ENCODE data around the gene SSPN.

The SSPN gene

GRCh38 chr12:26273811-26274210, 78.4 kb downstream of the SSPN start:
- no peak for DNase-seq (ENCODE audit: low read depth, low spot score)
- H3K4me3 ChIP-seq (ENCODE audit: low read depth, low read length): no peak overlapping the region
- in situ Hi-C loops (cut with HindIII; ENCODE audit: low sequenced_read_pairs): no loop called here
- no peak for TF ChIP-seq CTCF (IDR thresholded peaks at IDR 0.05; ENCODE audit: low read depth, low read length)

- in situ Hi-C loops (cut with HindIII; ENCODE audit: low sequenced_read_pairs): no loop called here
- peak; percentile 49 for TF ChIP-seq CTCF (IDR thresholded peaks at IDR 0.05; ENCODE audit: low read depth, low read length)
- no peak overlapping the region for H3K4me3 ChIP-seq (ENCODE audit: low read depth, low read length)
- peak; percentile 99 for DNase-seq (ENCODE audit: low read depth, low spot score)
Measured at GRCh38 chr12:26274441-26275312, 79.3 kb downstream of the SSPN start.

GRCh38 chr12:26275313-26276131, 80.1 kb downstream of the SSPN start:
- no peak for TF ChIP-seq CTCF (IDR thresholded peaks at IDR 0.05; ENCODE audit: low read depth, low read length)
- in situ Hi-C loops (cut with HindIII; ENCODE audit: low sequenced_read_pairs): no loop called here
- no peak overlapping the region for H3K4me3 ChIP-seq (ENCODE audit: low read depth, low read length)
- DNase-seq (ENCODE audit: low read depth, low spot score): peak; percentile 75

- no peak for TF ChIP-seq CTCF (IDR thresholded peaks at IDR 0.05; ENCODE audit: low read depth, low read length)
- DNase-seq (ENCODE audit: low read depth, low spot score): no peak
- in situ Hi-C loops (cut with HindIII; ENCODE audit: low sequenced_read_pairs): no loop called here
Measured at GRCh38 chr12:26276709-26277108, 81.3 kb downstream of the SSPN start.

GRCh38 chr12:26277506-26278246, 82.3 kb downstream of the SSPN start:
- in situ Hi-C loops (cut with HindIII; ENCODE audit: low sequenced_read_pairs): no loop called here
- DNase-seq (ENCODE audit: low read depth, low spot score): peak; percentile 86
- H3K4me3 ChIP-seq (ENCODE audit: low read depth, low read length): no peak overlapping the region
- no peak for TF ChIP-seq CTCF (IDR thresholded peaks at IDR 0.05; ENCODE audit: low read depth, low read length)

More at GRCh38 chr12:26276709-26277108, 81.3 kb downstream of the SSPN start:
- no peak overlapping the region for H3K4me3 ChIP-seq (ENCODE audit: low read depth, low read length)

GRCh38 chr12:26278266-26278665, 82.9 kb downstream of the SSPN start:
- in situ Hi-C loops (cut with HindIII; ENCODE audit: low sequenced_read_pairs): no loop called here
- no peak for DNase-seq (ENCODE audit: low read depth, low spot score)
- no peak overlapping the region for H3K4me3 ChIP-seq (ENCODE audit: low read depth, low read length)

More at GRCh38 chr12:26278266-26278665, 82.9 kb downstream of the SSPN start:
- TF ChIP-seq CTCF (IDR thresholded peaks at IDR 0.05; ENCODE audit: low read depth, low read length): no peak
